GM21381 (cell line): ENCODE data around the gene PSME2.
A peak's percentile ranks its signal among the peaks of the same experiment; 100 is the strongest.

Source experiments
- ATAC-seq: cut with Tn5 transposase; IDR thresholded peaks from one replicate; pipeline ENCODE4 v1.9.1; 2021; ENCODE audit warnings: mild to moderate bottlenecking, moderate library complexity; ENCODE audit not compliant: unreplicated experiment

Gene PSME2

DNA sequence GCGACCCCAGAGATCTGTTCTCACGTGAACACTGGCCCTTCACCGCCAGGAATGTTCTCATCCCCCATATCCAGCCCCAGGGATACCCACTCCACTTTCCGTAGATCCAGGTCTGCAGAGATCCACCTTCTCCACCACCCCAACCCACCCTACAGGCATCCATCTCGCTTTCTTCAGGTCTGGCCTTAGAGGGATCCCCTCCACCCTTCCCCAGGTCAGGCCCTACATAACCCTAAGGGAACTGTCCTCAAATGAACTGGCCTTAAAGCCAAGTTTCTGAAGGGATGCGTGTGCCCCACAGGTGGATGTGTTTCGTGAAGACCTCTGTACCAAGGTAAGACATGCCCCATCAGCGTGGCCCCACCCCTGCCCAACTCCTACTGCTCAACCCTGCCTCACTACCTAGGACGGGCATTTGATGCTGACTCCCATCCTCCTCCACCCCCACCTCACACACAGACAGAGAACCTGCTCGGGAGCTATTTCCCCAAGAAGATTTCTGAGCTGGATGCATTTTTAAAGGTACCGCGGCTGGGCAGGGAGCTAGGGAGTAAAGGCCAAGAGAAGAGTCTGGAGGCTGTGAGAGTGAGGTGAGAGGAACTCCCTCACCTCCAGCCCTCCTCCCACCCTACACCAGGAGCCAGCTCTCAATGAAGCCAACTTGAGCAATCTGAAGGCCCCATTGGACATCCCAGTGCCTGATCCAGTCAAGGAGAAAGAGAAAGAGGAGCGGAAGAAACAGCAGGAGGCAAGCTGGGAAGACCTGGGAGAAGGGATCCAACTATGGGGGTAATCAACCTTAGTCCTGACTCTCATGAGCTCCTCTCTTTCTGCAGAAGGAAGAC lies 9.5 kb downstream of the PSME2 start:
- no peak for ATAC-seq

DNA sequence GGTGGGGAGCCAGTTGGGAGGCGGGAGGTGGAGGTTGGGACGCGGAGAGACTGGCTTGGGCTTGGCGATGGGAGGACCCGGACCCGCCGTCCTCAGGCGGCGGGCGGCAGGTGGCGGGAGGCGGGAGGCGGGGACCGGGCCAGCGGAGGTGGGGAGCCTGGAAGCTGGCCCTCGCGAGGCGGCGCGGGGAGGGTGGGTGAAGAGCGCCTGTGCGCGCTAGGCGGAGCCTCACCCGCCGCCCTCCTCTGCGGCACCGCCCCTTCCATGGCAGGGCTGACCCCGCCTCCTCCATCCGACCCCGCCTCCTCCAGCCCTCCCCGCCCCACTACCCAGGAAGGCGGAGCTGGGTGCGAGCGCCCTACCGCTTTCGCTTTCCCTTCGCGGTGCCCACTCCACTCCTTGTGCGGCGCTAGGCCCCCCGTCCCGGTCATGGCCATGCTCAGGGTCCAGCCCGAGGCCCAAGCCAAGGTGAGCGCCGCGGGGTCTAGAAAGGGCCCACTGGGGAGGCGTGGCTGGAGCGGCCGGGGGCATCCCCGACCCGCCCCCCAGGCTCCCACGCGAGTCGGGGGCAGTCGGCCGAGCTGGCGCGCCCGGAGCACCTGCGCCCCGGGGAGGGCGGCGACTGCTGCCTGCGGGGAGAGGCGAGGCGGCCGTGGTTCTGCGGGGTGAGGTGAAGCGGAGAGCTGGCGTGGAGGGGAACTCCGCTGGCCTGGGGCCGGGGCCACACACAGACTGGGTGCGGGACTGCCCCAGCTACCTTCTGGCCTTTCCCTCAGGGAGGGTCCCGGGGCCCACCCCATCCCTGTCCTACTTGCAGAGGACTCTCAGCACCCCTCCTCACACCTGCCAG lies 10.4 kb downstream of the PSME2 start, which contains the start of gene PSME1:
TSS of gene PSME1 (plus strand) at position 361 of the 850 bp plus-strand sequence. CDS start at position 430, 69 bp downstream.
- peak; percentile 78 for ATAC-seq

GRCh38 chr14:24135584-24135833 lies 10.9 kb downstream of the PSME2 start:
- ATAC-seq, result peak; percentile 1

- no peak for ATAC-seq
Measured at GRCh38 chr14:24133735-24134134, 12.7 kb downstream of the PSME2 start.

GRCh38 chr14:24132976-24133375 lies 13.4 kb downstream of the PSME2 start:
- no peak for ATAC-seq

DNA sequence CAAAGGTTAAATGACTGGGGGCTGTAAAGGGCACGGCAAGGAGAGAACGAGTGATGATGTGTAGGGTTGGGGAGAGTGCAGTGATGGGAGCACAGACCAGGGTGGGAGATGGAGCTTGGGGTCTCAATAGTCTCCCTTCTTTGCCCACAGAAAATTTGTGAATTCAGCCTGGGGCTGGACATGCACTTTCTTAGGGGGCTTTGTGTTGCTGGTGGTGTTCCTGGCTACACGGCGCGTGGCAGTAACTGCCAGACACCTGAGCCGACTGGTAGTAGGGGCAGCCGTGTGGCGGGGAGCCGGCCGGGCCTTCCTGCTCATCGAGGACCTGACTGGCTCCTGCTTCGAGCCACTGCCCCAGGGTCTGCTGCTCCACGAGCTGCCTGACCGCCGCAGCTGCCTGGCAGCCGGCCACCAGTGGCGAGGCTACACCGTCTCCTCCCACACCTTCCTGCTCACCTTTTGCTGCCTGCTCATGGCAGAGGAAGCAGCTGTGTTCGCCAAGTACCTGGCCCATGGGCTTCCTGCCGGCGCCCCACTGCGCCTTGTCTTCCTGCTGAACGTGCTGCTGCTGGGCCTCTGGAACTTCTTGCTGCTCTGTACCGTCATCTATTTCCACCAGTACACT lies 14.2 kb downstream of the PSME2 start:
- ATAC-seq, result no peak

- no peak for ATAC-seq
Measured at GRCh38 chr14:24131549-24131966, 14.9 kb downstream of the PSME2 start.

GRCh38 chr14:24130717-24131548 lies 15.5 kb downstream of the PSME2 start:
- ATAC-seq, result no peak

DNA sequence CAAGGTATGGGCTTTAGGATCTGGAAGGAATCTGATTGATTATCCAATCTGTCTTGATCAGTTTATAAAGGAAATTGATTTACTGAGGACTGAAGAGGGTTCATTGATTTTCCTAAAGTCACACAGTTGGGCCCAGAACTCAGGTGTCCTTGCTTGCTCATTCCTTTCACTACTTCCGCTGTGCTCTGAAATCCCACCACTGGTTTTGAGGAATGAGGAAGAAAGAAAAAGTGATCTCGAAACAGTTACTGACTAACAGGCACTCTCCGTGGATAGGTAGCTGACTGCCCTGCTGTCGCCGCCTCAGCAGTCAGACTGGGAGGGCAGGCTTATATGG lies 16.1 kb downstream of the PSME2 start, which contains the start of gene FITM1:
TSS of gene FITM1 (plus strand) at position 280 of the 337 bp plus-strand sequence. CDS start 905 bp downstream, outside the sequence.
- no peak for ATAC-seq

GRCh38 chr14:24129410-24129998 lies 16.9 kb downstream of the PSME2 start:
- ATAC-seq, result no peak

GRCh38 chr14:24127673-24128072 lies 18.7 kb downstream of the PSME2 start:
- no peak for ATAC-seq

DNA sequence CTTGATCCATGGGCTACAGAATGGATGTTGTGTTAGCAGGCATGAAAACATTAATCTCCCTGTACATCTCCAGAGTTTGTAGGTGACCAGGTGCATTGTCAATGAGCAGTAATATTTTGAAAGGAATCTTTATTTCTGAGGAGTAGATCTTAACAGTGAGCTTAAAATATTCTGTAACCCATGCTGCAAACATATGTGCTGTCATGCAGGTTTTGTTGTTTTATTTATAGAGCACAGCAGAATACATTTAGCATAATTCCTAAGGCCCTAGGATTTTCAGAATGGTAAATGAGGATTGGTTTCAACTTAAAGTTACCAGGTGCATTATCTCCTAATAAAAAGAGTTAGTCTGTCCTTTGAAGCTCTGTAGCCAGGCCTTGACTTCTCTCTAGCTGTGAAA lies 19.5 kb downstream of the PSME2 start:
- no peak for ATAC-seq

DNA sequence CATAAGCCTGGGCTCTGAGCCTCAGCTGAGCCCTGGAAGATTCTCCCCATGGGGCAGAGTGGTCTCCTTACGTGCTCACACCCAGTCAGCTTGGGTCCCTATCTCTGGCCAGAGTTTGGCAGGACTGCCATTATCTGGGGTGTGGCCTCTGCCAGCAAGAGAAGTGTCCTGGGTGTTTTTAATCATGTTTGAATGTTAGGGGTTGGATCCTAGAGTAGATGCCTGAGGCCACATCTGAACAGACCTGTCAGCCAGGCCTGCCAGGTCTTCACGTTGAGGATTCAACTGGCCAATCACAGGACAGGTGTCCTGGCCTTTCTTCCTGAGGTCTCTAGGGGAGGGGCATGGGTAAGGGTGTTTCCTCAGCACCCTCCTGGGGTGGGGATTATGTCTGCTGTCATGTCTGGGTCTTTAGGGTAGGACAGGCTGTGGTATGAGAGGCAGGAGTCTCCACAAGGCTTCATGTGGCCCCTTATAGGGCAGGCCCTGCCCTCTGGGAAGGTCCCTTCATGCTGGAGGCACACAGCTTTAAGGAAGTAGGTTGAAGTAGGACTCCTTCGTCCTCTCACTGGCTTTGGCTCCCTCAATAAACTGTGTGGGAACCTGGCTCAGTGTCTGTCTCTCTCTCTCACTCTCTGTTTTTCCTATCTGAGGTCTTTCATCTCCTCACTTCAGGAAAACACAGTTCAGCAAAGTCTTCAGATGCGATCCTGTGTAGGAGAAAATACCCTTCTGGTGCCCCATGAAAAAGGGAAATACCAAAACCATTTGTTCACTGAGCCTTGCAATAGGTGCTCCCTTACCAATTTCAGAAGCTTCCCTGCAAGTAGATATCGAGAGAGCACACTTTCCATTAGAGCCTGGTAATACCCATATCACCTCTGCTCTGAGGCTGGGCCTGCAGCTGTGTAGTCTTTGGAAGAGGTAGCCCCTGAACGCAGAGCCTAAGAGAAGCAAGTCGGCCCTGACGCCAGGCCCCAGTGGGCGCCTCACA lies 22.7 kb downstream of the PSME2 start:
- no peak for ATAC-seq

- ATAC-seq, result no peak
Measured at GRCh38 chr14:24122898-24123297, 23.5 kb downstream of the PSME2 start.

GRCh38 chr14:24122416-24122815 lies 24.0 kb downstream of the PSME2 start:
- no peak for ATAC-seq

- ATAC-seq, result no peak
Measured at GRCh38 chr14:24121210-24121609, 25.2 kb downstream of the PSME2 start.

DNA sequence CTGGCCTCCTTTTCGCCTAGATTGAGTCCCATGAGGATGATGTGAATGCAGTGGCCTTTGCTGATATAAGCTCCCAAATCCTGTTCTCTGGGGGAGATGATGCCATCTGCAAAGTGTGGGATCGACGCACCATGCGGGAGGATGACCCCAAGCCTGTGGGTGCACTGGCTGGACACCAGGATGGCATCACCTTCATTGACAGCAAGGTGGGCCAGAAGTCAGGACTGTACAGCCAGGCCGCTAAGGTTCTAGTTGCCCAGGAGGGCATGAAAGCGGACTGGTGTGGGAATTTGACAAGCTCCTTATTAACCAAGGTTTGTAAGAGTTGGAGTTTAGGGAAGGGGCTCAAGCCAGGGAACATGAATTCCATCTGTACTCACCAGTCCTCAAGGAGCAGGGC lies 26.7 kb downstream of the PSME2 start:
- ATAC-seq, result no peak

DNA sequence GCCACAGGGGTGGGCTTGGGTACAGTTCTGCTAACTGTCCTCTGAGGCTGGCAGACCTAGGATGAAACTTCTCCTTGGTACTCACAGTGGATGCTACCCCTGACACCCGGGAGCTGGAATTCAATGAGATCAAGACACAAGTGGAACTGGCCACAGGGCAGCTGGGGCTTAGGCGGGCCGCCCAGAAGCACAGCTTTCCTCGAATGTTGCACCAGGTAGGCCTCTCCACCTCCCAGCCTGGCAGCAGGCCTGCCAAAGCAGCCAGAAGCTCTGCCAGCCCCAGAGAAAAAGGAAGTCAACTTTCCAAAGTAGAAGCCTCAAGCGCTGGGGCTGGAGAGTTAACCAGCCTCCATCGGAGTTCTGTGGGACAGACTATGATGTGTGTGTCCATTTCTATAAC lies 29.2 kb downstream of the PSME2 start:
- no peak for ATAC-seq

DNA sequence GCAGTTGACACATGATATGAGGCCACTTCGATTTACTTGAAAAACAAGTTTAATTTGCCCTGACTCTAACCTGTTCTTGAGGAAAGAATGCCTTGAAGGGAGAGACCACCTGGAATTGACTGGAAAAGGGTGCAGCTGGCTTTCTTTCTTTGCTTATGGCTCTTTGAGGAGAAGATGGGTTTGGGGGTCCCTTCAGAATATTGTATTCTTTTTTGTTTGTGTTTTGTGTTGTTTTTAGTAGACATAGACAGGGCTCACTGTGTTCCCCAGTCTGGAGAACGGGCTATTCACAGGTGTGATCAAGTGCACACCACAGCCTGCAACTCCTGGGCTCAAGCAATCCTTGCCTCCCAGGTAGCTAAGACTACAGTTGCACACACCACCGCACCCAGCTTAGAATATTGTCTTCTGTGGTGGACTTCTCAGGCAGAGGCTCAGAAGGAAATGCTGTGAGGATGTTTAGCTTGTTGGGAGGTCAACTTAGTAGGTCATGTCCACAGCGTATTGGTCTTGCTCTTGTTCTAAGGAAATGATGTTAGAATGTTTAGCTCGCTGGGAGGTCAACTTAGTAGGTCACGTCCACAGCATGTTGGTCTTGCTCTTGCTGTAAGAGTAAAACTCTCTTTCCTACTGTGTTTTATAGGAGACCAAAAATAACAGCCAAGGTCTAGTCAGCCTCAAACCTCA lies 30.1 kb downstream of the PSME2 start:
- ATAC-seq, result no peak
